GM21447 (cell line): Measurements from ENCODE around the gene OSBP.

Source experiments
- ATAC-seq: cut with Tn5 transposase; IDR thresholded peaks from one replicate; pipeline ENCODE4 v1.9.1; 2021; ENCODE audit not compliant: unreplicated experiment

Gene OSBP

DNA sequence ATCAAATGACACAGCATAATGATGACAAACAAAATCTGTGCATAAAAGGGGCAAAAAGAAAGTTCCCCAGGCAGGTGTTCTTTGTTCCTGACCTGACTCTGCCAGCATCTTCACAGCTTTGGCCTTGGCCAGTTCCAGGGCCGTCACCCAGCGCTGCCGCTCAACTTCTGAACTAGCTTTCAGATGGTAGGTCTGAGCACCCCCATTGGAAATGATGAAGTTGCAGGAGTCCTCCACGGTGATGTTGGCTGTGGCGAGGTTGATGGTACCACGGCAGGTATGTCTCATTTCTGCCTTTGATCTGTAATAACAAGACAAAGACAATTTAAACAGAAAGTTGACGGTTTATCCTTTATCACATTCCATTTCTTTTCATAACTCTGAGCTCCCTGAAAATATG, 5.3 kb downstream of the OSBP start:
- ATAC-seq: no peak

- no peak for ATAC-seq
Measured at GRCh38 chr11:59607703-59608454, 7.7 kb downstream of the OSBP start.

DNA sequence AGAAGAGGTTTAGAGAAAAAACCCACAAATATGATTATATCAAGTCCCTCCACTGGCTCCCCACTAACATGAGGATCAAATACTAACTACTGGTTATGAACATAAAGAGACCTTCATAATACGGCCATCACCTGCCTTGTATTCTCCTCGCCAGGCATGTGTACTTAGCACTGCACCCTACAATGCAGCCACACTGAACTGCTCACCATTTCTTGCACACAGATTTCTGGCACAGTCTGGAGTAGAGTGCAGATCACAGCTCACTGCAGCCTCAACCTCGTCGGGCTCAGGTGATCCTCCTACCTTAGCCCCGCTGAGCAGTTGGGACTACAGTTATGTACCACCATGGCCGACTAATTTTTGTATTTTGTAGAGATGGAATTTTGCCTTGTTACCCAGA, 13.1 kb downstream of the OSBP start:
- ATAC-seq: no peak

- ATAC-seq: no peak
Measured at GRCh38 chr11:59601788-59602187, 13.8 kb downstream of the OSBP start.

GRCh38 chr11:59600636-59601035, 14.9 kb downstream of the OSBP start:
- no peak for ATAC-seq

DNA sequence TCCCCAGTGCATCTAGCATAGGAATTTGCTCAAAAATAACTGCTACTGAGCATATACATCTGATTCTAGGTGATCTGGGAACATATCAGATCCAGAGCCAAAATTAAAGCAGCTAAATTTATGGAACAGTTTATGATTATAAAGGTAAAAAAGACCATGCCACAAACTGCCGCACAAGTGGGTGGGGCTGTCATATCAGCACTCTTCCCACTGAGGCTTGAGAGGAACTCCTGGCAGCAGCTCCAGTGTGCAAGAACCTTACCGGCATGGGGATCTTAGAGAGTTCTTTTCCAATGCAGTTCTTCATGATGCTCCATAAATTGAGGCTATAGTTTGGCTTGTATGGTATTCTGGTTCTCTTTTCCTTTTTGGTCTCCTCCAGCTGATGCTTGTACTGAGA, 15.3 kb downstream of the OSBP start:
- ATAC-seq: no peak

GRCh38 chr11:59598961-59599360, 16.6 kb downstream of the OSBP start:
- no peak for ATAC-seq

DNA sequence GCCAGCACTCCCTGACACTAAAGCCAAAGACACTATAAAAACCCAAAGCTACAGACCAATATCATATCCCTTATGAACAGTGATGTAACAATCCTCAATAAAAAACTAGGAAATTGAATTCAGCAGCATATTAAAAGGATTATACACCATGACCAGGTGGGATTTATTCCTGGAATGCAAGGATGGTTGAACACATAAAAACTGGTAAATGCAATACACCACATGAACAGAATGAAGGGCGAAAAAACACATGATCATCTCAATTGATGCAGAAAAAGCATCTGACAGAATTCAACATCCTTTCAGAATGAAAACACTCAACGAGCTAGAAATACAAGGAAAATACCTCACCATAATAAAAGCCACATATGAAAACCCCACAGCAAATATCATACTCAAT, 31.3 kb downstream of the OSBP start:
- no peak for ATAC-seq

DNA sequence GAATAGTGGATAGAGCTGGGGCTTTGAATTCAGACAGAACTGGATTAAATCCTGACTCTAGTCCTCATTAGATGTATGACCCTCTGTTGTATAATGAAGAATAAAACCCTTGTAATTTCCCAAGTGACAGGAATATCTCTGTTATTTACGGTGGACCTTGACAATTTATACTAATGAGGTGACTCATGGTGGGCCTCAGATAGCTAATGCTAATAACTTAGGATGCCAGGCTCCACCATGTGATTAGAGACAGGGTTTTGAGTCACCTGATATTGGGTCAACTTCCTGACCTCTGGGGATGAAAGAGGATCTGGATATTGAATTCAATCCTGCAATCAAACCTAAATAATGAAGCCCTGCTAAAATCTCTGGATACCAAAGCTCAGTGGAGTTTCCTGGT, 33.6 kb downstream of the OSBP start:
- ATAC-seq: no peak

DNA sequence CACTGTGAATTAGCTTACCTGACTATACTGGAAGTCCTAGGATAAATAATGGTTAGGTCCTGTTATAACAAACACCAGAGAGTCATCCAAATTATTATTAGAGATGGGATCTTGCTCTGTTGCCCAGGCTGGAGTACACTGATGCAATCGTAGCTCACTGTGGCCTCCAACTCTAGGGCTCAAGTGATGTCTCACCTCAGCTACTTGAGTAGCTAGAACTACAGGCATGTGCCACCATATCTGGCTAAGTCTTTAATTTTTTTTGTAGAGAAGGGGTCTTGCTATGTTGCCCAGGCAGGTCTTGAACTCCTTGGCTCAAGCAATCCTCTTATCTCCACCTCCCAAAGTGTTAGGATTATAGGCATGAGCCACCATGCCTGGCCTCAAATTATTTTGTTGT, 37.2 kb downstream of the OSBP start:
- no peak for ATAC-seq

GRCh38 chr11:59575505-59575904, 40.1 kb downstream of the OSBP start:
- ATAC-seq: no peak

DNA sequence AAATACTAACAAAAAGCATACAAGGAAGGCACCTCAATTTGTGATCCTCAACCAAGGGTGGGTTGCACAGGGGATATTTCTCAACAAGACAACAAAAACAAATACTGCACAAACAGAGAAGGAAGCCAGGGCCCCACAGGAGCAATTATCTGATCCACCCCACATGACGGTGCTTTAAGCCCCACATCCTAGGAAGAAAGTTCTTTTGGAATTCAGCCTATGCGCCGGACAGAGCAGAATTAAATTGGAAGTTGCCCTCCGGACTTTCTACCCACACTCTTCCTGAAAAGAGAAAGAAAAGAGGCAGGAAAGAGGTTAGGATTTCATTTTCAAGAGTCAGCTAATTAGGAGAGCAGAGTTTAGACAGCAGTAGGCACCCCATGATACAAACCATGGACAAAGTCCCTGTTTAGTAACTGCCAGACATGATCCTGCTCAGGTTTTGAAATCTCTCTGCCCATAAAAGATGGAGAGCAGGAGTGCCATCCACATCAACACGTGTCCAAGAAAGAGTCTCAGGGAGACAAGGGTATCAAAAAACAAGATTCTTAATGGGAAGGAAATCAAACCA, 40.6 kb downstream of the OSBP start:
- ATAC-seq: no peak

GRCh38 chr11:59574467-59574866, 41.1 kb downstream of the OSBP start:
- no peak for ATAC-seq

DNA sequence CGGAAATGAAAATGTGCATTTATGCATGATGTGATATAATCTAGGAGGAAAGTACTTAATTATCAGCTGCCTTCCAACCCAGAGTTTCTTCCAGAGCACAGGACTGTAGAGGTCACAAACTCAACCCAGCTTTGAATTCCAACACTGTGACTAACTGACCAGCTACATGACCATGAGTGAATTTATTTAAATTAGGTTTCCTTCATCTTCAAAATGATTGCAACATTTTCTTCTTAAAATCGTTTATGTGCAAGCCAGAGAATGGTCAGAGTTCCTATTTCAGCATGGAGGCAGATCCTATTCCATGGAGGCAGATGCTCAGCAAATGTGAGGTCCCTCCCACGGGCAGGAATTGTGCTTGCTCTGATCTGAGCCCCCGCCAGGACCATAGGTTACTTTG, 42.4 kb downstream of the OSBP start:
- ATAC-seq: no peak

DNA sequence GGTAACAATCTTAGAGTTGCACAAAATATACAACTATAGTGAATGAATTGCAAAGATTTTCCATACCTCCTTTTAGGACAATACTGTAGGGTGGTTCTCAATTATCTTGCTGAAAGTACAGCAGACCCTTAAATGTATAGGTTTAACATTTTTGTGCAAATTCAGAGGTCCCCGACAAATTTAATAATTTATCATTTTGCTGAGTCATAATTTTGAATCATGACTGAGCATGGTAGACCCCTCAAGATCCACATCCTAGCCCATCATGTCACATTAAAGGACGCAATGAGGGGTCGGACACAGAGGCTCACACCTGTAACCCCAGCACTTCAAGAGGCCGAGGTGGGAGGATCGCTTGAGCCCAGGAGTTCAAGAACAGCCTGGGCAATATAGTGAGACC, 43.5 kb downstream of the OSBP start:
- ATAC-seq: no peak

DNA sequence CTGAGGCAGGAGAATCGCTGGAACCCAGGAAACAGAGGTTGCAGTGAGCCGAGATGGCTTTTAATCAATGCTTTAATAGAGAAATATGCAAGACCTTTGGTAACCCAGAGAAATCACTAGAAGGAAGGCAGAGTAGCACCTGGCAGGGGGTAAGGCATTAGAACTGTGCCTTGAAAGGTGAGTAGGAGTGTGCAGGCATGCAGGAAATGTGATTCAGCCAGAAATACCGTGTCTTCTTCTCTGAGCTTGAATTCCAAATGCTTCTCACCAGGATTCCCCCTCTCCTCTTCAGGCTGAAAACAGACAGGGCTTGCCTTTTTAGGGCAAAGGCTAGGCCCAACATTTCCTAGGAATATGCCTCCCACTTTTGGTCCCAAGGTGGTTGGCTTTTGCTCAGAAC, 53.3 kb downstream of the OSBP start:
- ATAC-seq: no peak

GRCh38 chr11:59560702-59561473, 54.7 kb downstream of the OSBP start:
- ATAC-seq: peak; percentile 36

DNA sequence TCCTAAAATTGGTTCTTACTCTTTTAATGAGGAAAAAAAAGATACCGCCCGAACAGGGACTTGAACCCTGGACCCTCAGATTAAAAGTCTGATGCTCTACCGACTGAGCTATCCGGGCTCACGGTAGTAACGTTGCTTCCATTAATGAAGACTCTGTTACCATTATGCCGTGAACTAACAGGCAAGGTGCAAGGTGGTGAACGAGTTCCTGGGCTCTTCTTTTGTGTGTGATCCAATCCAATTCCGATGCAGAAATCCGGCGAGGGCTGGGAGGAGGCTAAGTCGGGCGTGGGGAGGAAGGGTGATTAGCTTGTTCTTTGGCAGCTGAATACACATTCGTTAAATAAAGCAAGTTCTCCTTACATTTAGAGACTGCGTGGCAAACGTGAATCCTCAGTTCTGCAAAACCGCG, 55.3 kb downstream of the OSBP start:
- peak; percentile 12 for ATAC-seq

DNA sequence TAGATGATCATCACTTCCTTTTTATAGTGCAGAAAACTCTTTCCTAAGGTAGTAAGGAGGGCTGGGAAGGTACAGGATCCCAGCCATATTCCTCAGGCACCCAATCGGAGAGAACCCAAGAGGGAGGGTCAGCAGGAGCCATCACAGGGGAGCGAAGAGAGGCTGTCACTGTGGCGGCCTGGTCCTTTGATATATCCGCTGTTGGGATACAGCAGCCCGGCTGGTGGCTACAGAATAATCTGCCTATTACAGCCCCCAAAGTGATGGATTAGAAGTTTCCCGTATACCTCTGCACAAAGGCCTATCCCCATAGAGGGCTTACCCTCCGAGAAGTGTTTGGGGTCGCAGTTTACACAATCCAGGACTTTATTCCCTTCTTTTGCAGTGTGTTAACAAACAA, 55.7 kb downstream of the OSBP start:
- no peak for ATAC-seq

DNA sequence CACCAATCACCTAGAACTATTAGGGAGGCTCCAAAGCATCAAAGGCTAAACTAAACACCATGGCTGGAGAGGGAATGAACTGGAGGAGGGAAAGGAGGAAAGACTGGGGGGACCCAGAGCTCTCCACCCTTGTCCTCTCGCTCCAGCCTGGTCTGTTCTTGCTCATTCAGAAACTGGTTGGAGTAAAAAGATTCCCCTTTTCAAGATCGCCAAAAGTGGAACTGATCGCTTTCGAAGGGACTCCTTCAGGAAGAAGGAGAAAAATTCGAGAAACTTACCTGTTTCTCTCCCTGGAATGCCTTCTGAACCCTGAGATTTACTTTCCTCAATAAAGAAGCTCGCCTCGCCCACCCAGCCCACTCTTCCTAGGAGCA, 57.3 kb downstream of the OSBP start:
- ATAC-seq: no peak

DNA sequence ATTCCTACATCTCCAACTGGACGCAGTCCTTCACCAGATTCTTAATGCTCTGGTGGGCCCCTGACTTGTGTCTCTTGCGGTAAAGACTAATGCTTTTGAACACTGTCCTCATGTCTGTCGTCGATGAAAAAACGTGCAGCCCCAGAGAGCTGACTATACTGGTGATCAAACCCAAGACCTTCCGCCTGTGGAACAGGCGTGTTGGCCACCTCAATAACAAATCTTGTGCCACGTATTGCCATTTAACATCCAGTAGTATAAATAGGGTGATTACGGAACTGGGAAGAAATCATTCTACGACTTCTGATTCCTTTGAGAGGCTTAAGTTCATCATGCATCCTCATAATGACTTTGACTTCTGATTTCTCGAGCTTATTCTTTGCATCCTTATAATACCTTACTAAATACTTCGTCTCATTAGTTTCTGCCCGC, 58.6 kb downstream of the OSBP start:
- peak; percentile 13 for ATAC-seq
